Stimulated activated memory B cell treated with anti-CD40 and anti-IgM and Interleukin-4, amounts not matched to agents 10 μg/mL and 1 μg/mL and 100 μg/mL, for 72 hours (primary cell): ENCODE data around the gene CDC27.
A peak's percentile ranks its signal among the peaks of the same experiment; 100 is the strongest.
"Not testable (repeated sequence)": the region's sequence is repeated elsewhere in the genome, so short reads cannot be mapped to it uniquely, and the experiment has no call there.

Source experiments
- ATAC-seq: fragments of 150-1000 bp; cut with Tn5 transposase; 2 replicates; pipeline ENCODE4 v1.10.0; 2021
- H3K27ac Mint-ChIP-seq: one replicate; pipeline ENCODE4 v1.8.0; 2022; ENCODE audit warnings: mild to moderate bottlenecking, mixed read lengths
- H3K27me3 Mint-ChIP-seq: one replicate; pipeline ENCODE4 v1.8.0; 2022; ENCODE audit warnings: mixed read lengths
- H3K36me3 Mint-ChIP-seq: one replicate; pipeline ENCODE4 v1.8.0; 2022; ENCODE audit warnings: mixed read lengths
- H3K4me1 Mint-ChIP-seq: one replicate; pipeline ENCODE4 v1.8.0; 2022; ENCODE audit warnings: mixed read lengths
- H3K4me3 Mint-ChIP-seq: one replicate; pipeline ENCODE4 v1.8.0; 2022; ENCODE audit warnings: mild to moderate bottlenecking, moderate library complexity, mixed read lengths
- H3K9me3 Mint-ChIP-seq: one replicate; pipeline ENCODE4 v1.8.0; 2022; ENCODE audit warnings: mixed read lengths

Gene CDC27

DNA sequence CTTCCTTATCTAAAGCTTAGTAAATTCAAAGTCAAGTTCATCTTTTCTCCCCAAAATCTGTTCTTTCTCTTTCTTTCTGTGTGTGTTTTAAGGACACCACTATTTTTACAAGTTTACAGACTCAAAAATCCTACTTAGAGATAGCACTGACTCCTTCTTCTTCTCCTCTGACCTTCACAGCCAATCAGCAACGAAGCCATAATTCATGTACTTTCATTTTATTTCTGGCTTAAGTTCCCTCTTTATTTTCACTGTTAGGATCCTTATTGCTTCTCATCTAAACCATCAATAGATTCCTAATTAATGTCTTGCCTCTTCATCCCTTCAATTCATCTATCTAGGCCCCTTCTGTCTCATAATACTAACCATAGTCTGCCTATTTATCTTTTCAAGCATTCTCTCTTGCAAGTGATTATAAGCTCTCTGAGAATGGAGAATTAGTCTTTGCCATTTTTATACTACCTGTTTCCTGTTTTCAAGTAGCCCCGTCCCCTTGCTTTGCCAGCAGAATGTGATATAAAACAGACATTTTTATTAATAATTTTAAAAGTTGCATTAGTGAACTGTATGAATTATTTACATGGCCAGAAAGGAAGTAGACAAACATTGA is 27.0 kb downstream of the CDC27 start:
- Mint-ChIP-seq H3K9me3 (no peaks in the 10 kb centered on the region), H3K36me3 (peaks cover 27% of the 10 kb centered on the region), H3K27me3 (no peaks in the 10 kb centered on the region), H3K4me3 (peak overlapping the region; percentile 69), H3K27ac (peak overlapping the region; percentile 79), H3K4me1 (peaks cover 27% of the 10 kb centered on the region)
- ATAC-seq = no peak

DNA sequence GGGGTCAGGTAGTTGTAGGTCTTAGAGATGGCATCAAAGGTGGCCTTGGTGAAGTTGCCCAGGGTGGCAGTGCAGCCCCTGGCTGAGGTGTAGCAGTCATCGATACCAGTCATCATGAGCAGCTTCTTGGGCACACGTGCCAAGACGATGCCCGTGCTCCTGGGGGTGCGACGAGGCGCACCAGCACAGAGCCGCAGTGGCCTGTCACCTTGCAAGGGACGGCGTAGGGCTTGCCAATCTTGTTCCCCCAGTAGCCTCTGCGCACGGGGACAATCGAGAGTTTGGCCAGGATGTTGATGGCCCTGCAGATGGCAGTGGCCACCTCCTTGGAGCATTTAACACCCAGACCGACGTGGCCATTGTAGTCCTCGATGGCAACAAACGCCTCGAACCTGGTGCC is 29.8 kb downstream of the CDC27 start:
- Mint-ChIP-seq H3K4me3 (no peak overlapping the region), H3K27ac (no peak overlapping the region), H3K27me3 (no peaks in the 10 kb centered on the region), H3K4me1 (peaks cover 23% of the 10 kb centered on the region), H3K36me3 (peaks cover 30% of the 10 kb centered on the region), H3K9me3 (no peaks in the 10 kb centered on the region)
- ATAC-seq = no peak

DNA sequence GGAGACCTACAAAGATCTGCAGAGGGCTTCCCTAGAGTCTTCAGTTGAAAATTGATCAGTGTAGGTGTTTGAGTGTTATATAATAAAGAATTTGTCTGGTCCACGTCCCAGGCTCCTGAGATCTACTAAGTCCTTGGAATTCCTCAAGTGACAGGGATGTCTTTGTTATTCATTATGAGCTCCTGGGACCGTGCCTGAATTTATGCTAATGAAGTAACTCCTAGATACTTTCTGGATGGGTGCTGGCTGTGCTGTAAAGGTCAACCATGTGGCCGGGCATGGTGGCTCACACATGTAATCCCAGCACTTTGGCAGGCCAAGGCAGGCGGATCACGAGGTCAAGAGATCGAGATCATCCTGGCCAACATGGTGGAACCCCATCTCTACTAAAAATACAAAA is 43.7 kb downstream of the CDC27 start:
- Mint-ChIP-seq H3K9me3 (no peaks in the 10 kb centered on the region), H3K4me1 (no peaks in the 10 kb centered on the region), H3K27ac (no peak overlapping the region), H3K27me3 (no peaks in the 10 kb centered on the region), H3K4me3 (no peak overlapping the region), H3K36me3 (peaks cover 60% of the 10 kb centered on the region)
- ATAC-seq = no peak

DNA sequence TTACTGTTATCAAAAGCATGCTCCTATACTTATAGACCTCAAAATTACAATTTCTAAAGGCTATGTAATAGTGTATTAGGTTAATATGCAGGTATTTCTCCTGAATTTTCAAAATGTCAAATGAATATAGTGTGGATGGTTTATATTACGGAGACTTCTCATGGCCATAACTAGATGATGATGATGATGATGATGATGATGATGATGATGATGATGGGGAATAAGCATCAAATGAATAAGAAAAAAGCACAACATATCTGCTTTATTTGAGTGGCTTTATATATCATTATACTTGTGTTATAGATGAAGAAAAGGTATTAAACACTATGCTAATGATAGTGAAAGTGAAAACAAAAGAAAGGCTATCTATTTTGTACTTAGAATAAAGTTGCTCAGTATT is 53.9 kb downstream of the CDC27 start:
- H3K4me3 Mint-ChIP-seq = no peak overlapping the region

DNA sequence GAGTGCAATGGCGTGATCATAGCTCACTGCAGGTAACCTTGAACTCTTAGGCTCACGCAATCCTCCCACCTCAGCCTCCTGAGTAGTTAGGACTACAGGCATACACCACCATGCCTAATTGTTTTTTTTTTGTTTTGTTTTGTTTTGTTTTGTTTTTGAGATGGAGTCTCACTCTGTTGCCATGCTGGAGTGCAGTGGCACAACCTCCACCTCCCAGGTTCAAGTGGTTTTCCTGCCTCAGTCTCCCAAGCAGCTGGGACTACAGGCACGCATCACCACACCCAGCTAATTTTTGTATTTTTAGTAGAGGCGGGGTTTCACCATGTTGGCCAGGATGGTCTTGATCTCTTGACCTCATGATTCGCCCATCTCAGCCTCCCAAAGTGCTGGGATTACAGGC is 54.7 kb downstream of the CDC27 start:
- H3K36me3 Mint-ChIP-seq = peaks cover 53% of the 10 kb centered on the region
- not testable (repeated sequence) for H3K9me3 Mint-ChIP-seq, ATAC-seq, H3K4me3 Mint-ChIP-seq, H3K27me3 Mint-ChIP-seq, H3K27ac Mint-ChIP-seq, H3K4me1 Mint-ChIP-seq

More for the DNA sequence above, 53.9 kb downstream of the CDC27 start:
- H3K4me1 Mint-ChIP-seq = no peaks in the 10 kb centered on the region
- H3K27me3 Mint-ChIP-seq = no peaks in the 10 kb centered on the region
- H3K36me3 Mint-ChIP-seq = peaks cover 61% of the 10 kb centered on the region
- no peak for ATAC-seq
- no peaks in the 10 kb centered on the region for H3K9me3 Mint-ChIP-seq
- no peak overlapping the region for H3K27ac Mint-ChIP-seq

DNA sequence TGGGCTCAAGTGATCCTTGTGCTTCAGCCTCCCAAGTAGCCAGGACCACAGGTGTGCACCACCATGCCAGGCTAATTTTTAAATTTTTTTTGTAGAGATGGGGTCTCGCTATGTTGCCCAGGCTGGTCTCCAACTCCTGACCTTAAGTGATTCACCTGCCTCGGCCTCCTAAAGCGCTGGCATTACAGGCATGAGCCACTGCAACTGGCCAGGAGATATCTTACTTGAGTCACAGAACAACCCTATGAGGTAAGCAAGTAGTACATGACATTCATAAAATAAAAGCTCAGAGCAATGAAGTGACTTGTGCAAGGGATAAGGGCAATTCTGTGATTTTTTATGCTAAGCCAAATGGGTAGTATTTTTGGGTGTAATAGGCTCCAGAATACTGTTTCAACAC is 57.3 kb downstream of the CDC27 start:
- no peak overlapping the region for H3K4me3 Mint-ChIP-seq
- no peaks in the 10 kb centered on the region for H3K27me3 Mint-ChIP-seq
- no peaks in the 10 kb centered on the region for H3K9me3 Mint-ChIP-seq
- H3K4me1 Mint-ChIP-seq = no peaks in the 10 kb centered on the region
- H3K27ac Mint-ChIP-seq = no peak overlapping the region
- no peak for ATAC-seq
- peaks cover 34% of the 10 kb centered on the region for H3K36me3 Mint-ChIP-seq

DNA sequence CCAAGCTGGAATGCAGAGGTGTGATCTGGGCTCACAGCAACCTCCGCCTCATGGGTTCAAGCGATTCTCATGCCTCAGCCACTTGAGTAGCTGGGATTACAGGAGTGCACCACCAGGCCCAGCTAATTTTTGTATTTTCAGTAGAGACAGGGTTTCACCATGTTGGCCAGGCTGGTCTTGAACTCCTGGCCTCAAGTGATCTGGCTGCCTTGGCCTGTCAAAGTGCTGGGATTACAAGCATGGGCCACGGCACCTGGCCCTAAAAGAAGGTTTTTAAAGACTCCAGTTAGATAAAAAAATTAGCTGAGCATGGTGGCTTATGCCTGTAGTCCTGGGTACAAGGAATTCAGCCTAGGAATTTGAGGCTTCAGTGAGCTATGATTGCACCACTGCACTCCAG is 62.3 kb downstream of the CDC27 start:
- not testable (repeated sequence) for H3K27me3 Mint-ChIP-seq, H3K4me1 Mint-ChIP-seq, H3K27ac Mint-ChIP-seq, H3K9me3 Mint-ChIP-seq, H3K4me3 Mint-ChIP-seq, ATAC-seq
- H3K36me3 Mint-ChIP-seq = peaks cover 30% of the 10 kb centered on the region

DNA sequence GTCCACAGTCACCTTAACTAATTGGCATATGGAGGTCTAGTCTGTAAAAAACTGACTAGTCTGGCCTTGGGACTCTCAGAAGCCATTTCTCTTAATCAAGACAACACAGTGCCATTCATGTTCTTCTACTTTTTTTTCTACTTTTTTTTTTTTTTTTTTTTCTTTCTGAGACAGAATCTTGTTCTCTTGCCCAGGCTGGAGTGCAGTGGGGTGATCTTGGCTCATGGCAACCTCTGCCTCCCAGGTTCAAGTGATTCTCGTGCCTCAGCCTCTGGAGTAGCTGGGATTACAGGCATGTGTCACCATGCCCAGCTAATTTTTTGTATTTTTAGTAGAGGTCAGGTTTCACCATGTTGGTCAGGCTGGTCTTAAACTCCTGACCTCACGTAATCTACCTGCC is 65.8 kb downstream of the CDC27 start:
- H3K9me3 Mint-ChIP-seq, H3K27me3 Mint-ChIP-seq, ATAC-seq, H3K27ac Mint-ChIP-seq, H3K4me3 Mint-ChIP-seq, H3K4me1 Mint-ChIP-seq: not testable (repeated sequence)
- peaks cover 43% of the 10 kb centered on the region for H3K36me3 Mint-ChIP-seq

DNA sequence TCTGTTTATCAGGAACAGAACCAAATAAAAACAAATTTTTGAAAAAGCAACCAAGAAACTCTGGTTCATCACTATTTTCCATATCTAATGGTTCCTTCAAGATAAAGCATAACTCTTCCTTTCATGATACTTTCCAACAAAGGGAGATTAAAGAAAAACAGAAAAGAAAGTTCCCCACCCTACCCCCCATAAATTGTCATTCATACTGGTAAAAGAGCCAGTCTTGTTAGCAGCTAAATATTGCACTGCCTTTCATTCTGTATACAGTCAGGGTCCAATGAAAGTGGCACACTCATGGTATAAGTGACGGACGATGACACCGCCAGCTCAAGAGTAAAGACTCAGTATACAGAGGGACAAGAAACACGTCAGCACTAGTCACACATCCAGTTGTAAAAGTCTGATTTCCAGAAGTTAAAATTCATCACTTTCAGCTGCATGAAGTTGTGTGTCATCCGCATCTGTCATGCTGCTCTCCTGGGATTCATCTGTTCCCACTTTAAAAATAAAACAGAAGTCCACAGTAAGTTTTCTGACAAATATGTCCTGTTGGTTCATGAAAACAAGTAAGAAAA is 68.5 kb downstream of the CDC27 start:
- Mint-ChIP-seq H3K4me1 (no peaks in the 10 kb centered on the region), H3K27ac (no peak overlapping the region), H3K9me3 (no peaks in the 10 kb centered on the region), H3K4me3 (no peak overlapping the region), H3K36me3 (peaks cover 30% of the 10 kb centered on the region), H3K27me3 (no peaks in the 10 kb centered on the region)
- no peak for ATAC-seq

DNA sequence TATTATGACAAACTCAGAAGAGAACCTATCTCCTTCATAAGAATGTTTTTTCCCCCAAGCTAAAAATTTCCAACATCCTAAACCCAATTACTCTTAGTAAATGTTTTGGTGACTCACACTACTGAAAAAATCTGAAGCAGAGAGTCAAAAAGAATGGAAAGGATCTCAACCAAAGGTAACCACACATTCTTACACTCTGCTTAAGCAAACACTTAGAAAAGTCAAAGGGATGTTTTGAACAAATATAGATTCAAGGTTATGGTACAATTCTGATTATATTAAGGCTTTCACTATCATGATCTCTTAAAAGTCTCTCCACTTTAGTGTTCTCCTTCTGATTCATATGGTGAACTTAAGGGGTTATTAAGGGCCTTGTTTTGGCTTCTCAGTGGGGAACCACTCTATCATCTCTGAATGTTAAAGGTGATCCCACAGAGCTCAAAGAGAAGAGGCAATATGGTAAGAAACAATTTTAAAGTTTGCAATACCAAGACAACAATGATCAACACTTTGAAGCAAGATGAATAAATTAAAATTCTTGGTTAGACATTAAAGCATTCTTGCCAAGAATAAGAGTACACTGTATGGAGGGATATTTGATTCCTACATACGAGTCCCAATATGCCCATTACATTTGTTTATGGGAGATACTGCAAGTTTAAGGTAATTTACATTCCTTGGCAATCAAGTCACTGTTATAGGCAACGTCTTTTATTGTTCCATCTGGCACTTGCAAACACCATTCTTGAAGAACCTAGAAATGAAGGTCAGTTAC is 69.2 kb downstream of the CDC27 start:
- Mint-ChIP-seq H3K4me1 (no peaks in the 10 kb centered on the region), H3K27ac (no peak overlapping the region), H3K27me3 (no peaks in the 10 kb centered on the region), H3K36me3 (peaks cover 25% of the 10 kb centered on the region), H3K4me3 (no peak overlapping the region), H3K9me3 (no peaks in the 10 kb centered on the region)
- ATAC-seq = no peak

DNA sequence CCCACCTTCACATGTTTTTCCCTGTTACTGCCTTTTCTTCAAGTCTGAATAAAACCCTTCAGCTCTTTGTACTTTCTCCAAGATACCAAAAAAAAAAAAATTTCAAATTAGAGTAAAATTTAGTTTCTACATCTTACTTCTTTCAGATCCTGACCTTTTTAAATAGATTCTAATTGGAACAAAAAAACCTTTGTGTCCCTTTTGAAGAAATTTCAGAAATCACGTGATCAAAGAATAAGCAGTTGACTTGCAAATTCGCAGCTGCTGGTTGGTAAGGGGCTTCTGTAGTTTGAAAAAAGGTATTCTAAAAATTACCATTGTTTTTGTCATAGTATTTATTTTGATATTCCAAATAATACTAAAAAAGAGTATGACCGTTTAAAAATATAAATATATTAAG is 71.7 kb downstream of the CDC27 start:
- Mint-ChIP-seq H3K9me3 (no peaks in the 10 kb centered on the region), H3K4me3 (no peak overlapping the region), H3K27ac (no peak overlapping the region), H3K27me3 (no peaks in the 10 kb centered on the region), H3K4me1 (no peaks in the 10 kb centered on the region), H3K36me3 (peaks cover 20% of the 10 kb centered on the region)
- ATAC-seq = no peak

DNA sequence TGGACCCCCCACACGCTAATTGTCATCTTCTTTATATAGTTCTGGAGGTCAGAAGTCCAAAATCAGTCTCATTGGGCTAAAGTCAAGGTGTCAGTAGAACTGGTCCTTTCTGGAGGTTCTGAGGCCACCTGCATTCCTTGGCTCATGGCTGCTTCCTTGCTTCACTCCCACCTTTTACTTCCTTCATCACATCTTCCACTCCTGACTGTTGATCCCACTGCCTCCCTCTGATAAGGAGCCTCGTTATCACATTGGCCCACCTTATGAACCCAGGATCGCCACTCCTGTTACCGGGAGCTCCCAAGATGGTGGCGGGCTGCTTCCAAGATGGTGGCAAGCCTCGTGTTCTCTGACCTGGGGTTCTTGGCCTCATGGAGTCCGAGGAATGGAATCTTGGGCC is 83.0 kb downstream of the CDC27 start:
- H3K4me3 Mint-ChIP-seq = no peak overlapping the region
- no peaks in the 10 kb centered on the region for H3K4me1 Mint-ChIP-seq
- no peak overlapping the region for H3K27ac Mint-ChIP-seq
- ATAC-seq = no peak
- H3K27me3 Mint-ChIP-seq = no peaks in the 10 kb centered on the region
- no peaks in the 10 kb centered on the region for H3K36me3 Mint-ChIP-seq
- no peaks in the 10 kb centered on the region for H3K9me3 Mint-ChIP-seq

DNA sequence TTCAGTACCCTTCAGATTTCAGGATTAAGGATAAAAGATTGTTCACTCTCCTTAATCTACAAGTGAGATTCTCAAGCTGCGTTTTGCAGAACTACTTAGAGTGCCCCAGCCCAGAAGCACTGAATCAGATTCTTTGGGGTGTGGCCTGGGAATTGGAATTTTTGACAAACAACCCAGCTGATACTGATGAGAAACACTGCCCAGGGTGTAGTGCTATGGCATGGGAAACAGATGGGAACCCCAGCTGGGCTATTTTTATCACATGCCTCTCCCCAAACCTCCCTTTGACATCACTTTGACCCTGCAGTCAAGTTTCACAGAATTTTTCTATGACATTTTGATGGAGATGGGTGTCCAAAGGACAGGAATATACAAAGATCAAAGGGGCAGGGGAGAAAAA is 83.8 kb downstream of the CDC27 start:
- not testable (repeated sequence) for ATAC-seq, H3K4me1 Mint-ChIP-seq, H3K9me3 Mint-ChIP-seq, H3K27me3 Mint-ChIP-seq, H3K27ac Mint-ChIP-seq, H3K36me3 Mint-ChIP-seq, H3K4me3 Mint-ChIP-seq

DNA sequence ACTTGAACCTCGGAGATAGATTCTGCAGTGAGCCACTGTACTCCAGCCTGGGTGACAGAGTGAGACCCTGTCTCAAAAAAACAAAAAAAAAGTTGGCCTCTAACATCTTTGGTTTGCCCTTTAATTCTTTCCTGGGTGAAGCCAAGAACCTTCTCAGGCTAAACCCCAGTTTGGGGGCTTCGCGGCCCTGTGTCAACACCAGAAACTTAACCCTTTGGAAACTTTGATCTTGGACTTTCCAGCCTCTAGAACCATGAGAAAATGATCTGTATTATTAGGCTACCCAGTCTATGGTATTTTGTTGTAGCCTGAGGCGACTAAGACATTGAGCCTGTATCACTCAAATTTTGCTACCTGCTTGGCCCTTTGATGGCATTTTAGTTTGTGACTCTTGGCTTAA is 86.2 kb downstream of the CDC27 start:
- Mint-ChIP-seq H3K4me1 (peaks cover 12% of the 10 kb centered on the region), H3K36me3 (no peaks in the 10 kb centered on the region), H3K27ac (no peak overlapping the region), H3K9me3 (no peaks in the 10 kb centered on the region), H3K4me3 (no peak overlapping the region), H3K27me3 (no peaks in the 10 kb centered on the region)
- ATAC-seq = no peak

DNA sequence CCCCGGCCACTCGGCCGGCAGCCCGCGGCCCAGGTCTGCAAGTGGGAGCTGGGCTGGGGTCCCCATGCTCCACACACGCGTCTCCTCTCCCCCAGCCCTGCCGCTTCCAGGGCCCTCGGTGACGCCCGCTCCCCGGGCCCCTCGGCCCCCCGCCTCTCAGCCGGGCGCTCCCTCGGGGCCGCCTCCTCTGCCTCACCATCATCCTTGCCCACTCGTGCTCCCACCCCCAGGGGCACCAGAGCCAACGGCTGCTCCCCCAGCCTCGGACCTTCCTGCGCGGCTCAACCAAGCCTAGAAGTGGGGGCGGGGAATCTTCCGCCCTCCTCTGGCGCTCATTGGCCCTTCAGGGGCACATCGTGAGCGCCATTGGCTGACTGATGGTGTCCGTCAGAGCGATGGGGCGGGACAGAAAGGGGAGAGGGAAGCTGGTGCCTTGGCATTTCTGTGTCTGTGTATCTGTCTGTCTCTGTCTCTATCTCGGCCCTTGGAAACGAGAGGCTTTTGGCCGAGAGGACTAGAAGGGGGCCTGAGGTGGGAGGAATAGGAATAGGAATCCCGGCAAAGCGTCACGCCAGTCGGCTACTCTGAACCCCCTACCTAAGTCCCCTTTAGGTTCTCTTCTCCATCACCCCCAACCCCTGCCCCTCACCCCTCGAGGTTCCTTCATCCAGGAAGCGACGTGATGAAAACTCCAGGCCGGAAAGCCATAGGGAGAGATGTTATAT is 88.9 kb downstream of the CDC27 start:
- Mint-ChIP-seq H3K27ac (peak overlapping the region; percentile 93), H3K4me1 (peaks cover 28% of the 10 kb centered on the region), H3K36me3 (no peaks in the 10 kb centered on the region), H3K4me3 (peak overlapping the region; percentile 96), H3K27me3 (no peaks in the 10 kb centered on the region), H3K9me3 (no peaks in the 10 kb centered on the region)
- ATAC-seq = peak; percentile 99
